OCI-LY3 (cell line): ENCODE results near the gene ZNF223.

Experiments
- H2AFZ ChIP-seq: fragments of 200-600, 300-600 bp; shearing (Covaris generic); 2 replicates; pipeline ENCODE4 v1.6.0; 2014; ENCODE audit warnings: antibody characterized with exemption, low read depth, low read length
- H3K27ac ChIP-seq: fragments of 200-600, 300-600 bp; sonication (generic); 2 replicates; pipeline ENCODE4 v1.5.1; 2014; ENCODE audit warnings: mild to moderate bottlenecking, low read length, moderate library complexity, mixed read lengths
- H3K27me3 ChIP-seq: fragments of 200-600, 300-600 bp; sonication (generic); 2 replicates; pipeline ENCODE4 v1.6.1; 2014; ENCODE audit warnings: low read depth, low read length, mixed read lengths
- H3K36me3 ChIP-seq: fragments of 200-600, 300-600 bp; sonication (generic); replicated peaks from 2 replicates; pipeline ENCODE3; 2014; ENCODE audit warnings: low read depth, low read length, mixed read lengths
- H3K4me1 ChIP-seq: fragments of 300-600, 200-600 bp; sonication (generic); 2 replicates; pipeline ENCODE4 v1.6.1; 2014; ENCODE audit warnings: low read length, mixed read lengths
- H3K4me2 ChIP-seq: fragments of 200-600, 300-600 bp; sonication (generic); 2 replicates; pipeline ENCODE4 v1.6.1; 2014; ENCODE audit warnings: low read length, mixed read lengths
- H3K4me3 ChIP-seq: fragments of 300-600, 200-600 bp; sonication (generic); 2 replicates; pipeline ENCODE4 v1.5.1; 2014; ENCODE audit warnings: antibody characterized with exemption, mild to moderate bottlenecking, low read length, moderate library complexity
- H3K79me2 ChIP-seq: fragments of 300-600, 200-600 bp; shearing (Covaris generic); 2 replicates; pipeline ENCODE4 v1.6.1; 2014; ENCODE audit warnings: mild to moderate bottlenecking, low read length, mixed read lengths
- H3K9ac ChIP-seq: fragments of 300-600, 200-600 bp; shearing (Covaris generic); 2 replicates; pipeline ENCODE4 v1.6.0; 2014; ENCODE audit warnings: mild to moderate bottlenecking, low read length, moderate library complexity
- H3K9me3 ChIP-seq: fragments of 200-600, 300-600 bp; shearing (Covaris generic); 2 replicates; pipeline ENCODE4 v1.6.1; 2014; ENCODE audit warnings: low read length, mixed read lengths; ENCODE audit not compliant: insufficient read depth
- H4K20me1 ChIP-seq: fragments of 200-600, 300-600 bp; sonication (generic); 2 replicates; pipeline ENCODE4 v1.6.1; 2016; ENCODE audit warnings: low read length, mixed read lengths; ENCODE audit not compliant: insufficient read depth
- CTCF ChIP-seq: fragments of 200-600, 300-600 bp; sonication (generic); IDR thresholded peaks from 2 replicates; pipeline ENCODE4 v1.5.1; 2014; ENCODE audit warnings: antibody characterized with exemption, low read length, low read depth
- EZH2phosphoT487 ChIP-seq: fragments of 200-600 bp; shearing (Covaris generic); IDR thresholded peaks from 2 replicates; pipeline ENCODE4 v1.6.1; 2018; ENCODE audit warnings: antibody characterized with exemption, mixed run types, low read depth

Gene ZNF223

GRCh38 chr19:44021221-44021620 lies 30.6 kb upstream of the ZNF223 start:
- no peaks in the 10 kb centered on the region for H3K36me3 ChIP-seq
- H3K9me3 ChIP-seq, result no peaks in the 10 kb centered on the region
- H2AFZ ChIP-seq, result no peak overlapping the region
- H3K27me3 ChIP-seq, result no peaks in the 10 kb centered on the region
- H4K20me1 ChIP-seq, result no peaks in the 10 kb centered on the region
- no peak for TF ChIP-seq EZH2phosphoT487
- TF ChIP-seq CTCF, result no peak
- no peaks in the 10 kb centered on the region for H3K4me1 ChIP-seq
- H3K4me2 ChIP-seq, result no peak overlapping the region
- no peak overlapping the region for H3K9ac ChIP-seq
- H3K4me3 ChIP-seq, result no peak overlapping the region
- no peaks in the 10 kb centered on the region for H3K79me2 ChIP-seq
- no peak overlapping the region for H3K27ac ChIP-seq

- no peaks in the 10 kb centered on the region for H3K27me3 ChIP-seq
- no peaks in the 10 kb centered on the region for H3K4me1 ChIP-seq
- TF ChIP-seq EZH2phosphoT487 (no peak), CTCF (no peak)
- no peaks in the 10 kb centered on the region for H4K20me1 ChIP-seq
- H3K4me3 ChIP-seq, result peak overlapping the region; percentile 78
- no peak overlapping the region for H3K27ac ChIP-seq
- H3K9me3 ChIP-seq, result 0 out of 2 replicates have a peak, but pooled peaks cover 4% of the 10 kb centered on the region
- peak overlapping the region; percentile 61 for H3K9ac ChIP-seq
- peak overlapping the region; percentile 98 for H2AFZ ChIP-seq
- H3K79me2 ChIP-seq, result no peaks in the 10 kb centered on the region
- peak overlapping the region; percentile 53 for H3K4me2 ChIP-seq
- peaks cover 32% of the 10 kb centered on the region for H3K36me3 ChIP-seq
Observed at GRCh38 chr19:44024900-44025216, 27.0 kb upstream of the ZNF223 start.

- Histone ChIP-seq H3K27ac (no peak within 1 kb of the TSS), H3K79me2 (no peaks in the 10 kb centered on the region), H3K4me2 (peak within 1 kb of the TSS; percentile 53), H3K4me1 (no peaks in the 10 kb centered on the region), H3K27me3 (no peaks in the 10 kb centered on the region), H3K9me3 (0 out of 2 replicates have a peak, but pooled peaks cover 6% of the 10 kb centered on the region), H3K36me3 (peaks cover 37% of the 10 kb centered on the region), H2AFZ (peak within 1 kb of the TSS; percentile 98), H3K4me3 (peak within 1 kb of the TSS; percentile 78), H4K20me1 (no peaks in the 10 kb centered on the region), H3K9ac (peak within 1 kb of the TSS; percentile 61)
- TF ChIP-seq CTCF (no peak), EZH2phosphoT487 (no peak)
Observed at GRCh38 chr19:44025217-44025936, 26.5 kb upstream of the ZNF223 start, which contains the start of gene ZNF222. Gene ZNF222, plus strand, starts transcription at chr19:44025379. Its CDS starts 58 bp downstream, at chr19:44025437.

- peaks cover 13% of the 10 kb centered on the region; the same call in 1 of the 2 replicates for H3K9me3 ChIP-seq
- no peaks in the 10 kb centered on the region for H4K20me1 ChIP-seq
- no peaks in the 10 kb centered on the region for H3K79me2 ChIP-seq
- H3K27me3 ChIP-seq, result no peaks in the 10 kb centered on the region
- peaks cover 44% of the 10 kb centered on the region for H3K36me3 ChIP-seq
- no peak overlapping the region for H3K4me2 ChIP-seq
- H2AFZ ChIP-seq, result no peak overlapping the region
- H3K27ac ChIP-seq, result no peak overlapping the region
- no peaks in the 10 kb centered on the region for H3K4me1 ChIP-seq
- TF ChIP-seq EZH2phosphoT487 (no peak), CTCF (no peak)
- no peak overlapping the region for H3K4me3 ChIP-seq
- no peak overlapping the region for H3K9ac ChIP-seq
Observed at GRCh38 chr19:44026622-44027021, 25.2 kb upstream of the ZNF223 start.
